Adipose tissue (tissue), 3 donors: ENCODE data around the gene EMC9. TPM values are rescaled to one million over a fixed set of nuclear protein-coding genes. Genes with fewer than 3 reads are reported as not detected.
A peak's percentile ranks its signal among the peaks of the same experiment; 100 is the strongest.
"Not testable (repeated sequence)": the region's sequence is repeated elsewhere in the genome, so short reads cannot be mapped to it uniquely, and the experiment has no call there.

ENCODE experiments used
- H3K27ac ChIP-seq: one replicate; pipeline ENCODE4 v1.5.1; 2013; ENCODE audit warnings: low read depth, low read length
- WGBS, 3 donors: extraction: QIAGEN DNeasy Blood & Tissue Kit; methylation state at CpG; one replicate each; pipeline ENCODE4 v1.1.7; 2013; 5-methylcytosine and 5-hydroxymethylcytosine counted together
- polyA plus RNA-seq, 3 donors: library from polyadenylated mRNA; stranded (reverse); fragments of 200-250 nt; gene quantifications; one replicate each; pipeline ENCODE4 v1.2.3, GENCODE V29; 2013
- donor health status: healthy with polysubstance abuse.
- donor health status: Bipolar disorder and iron deficiency.
- donor health status: healthy.

EMC9 gene
- polyA plus RNA-seq, 3 donors, result 16.3 to 17.3 (median 17.2) TPM

- no peak overlapping the region for H3K27ac ChIP-seq
- 94 to 97% (median 96%) methylated on average over 8 of the region's 8 CpGs for WGBS, 3 donors
Measured at GRCh38 chr14:24121210-24121609, 20.2 kb downstream of the EMC9 start.

GRCh38 chr14:24119691-24120090 lies 21.7 kb downstream of the EMC9 start:
- H3K27ac ChIP-seq, result no peak overlapping the region
- 95% methylated on average over 6 of the region's 6 CpGs for WGBS, 3 donors

GRCh38 chr14:24117179-24117578 lies 24.2 kb downstream of the EMC9 start:
- WGBS, 3 donors, result 49 to 96% (median 95%) methylated on average over 6 of the region's 6 CpGs

GRCh38 chr14:24116128-24116814 lies 25.1 kb downstream of the EMC9 start:
- H3K27ac ChIP-seq, result no peak overlapping the region
- 40 to 81% (median 80%) methylated on average over 6 of the region's 6 CpGs for WGBS, 3 donors

More at GRCh38 chr14:24117179-24117578, 24.2 kb downstream of the EMC9 start:
- no peak overlapping the region for H3K27ac ChIP-seq

- H3K27ac ChIP-seq, result no peak overlapping the region
- WGBS, 3 donors, result 0 to 5% (median 1%) methylated on average over 14 of the region's 14 CpGs
Measured at GRCh38 chr14:24115422-24116127, 25.8 kb downstream of the EMC9 start.

GRCh38 chr14:24114532-24115421 lies 26.6 kb downstream of the EMC9 start, which contains the start of the genes DCAF11 and NRL:
Gene DCAF11, plus strand, starts transcription at chr14:24114777. Its CDS starts 818 bp downstream, at chr14:24115595.
Gene NRL, minus strand, starts transcription at chr14:24114949. Its CDS starts 32,101 bp downstream, at chr14:24082848.
- H3K27ac ChIP-seq, result peak within 1 kb of the TSS; percentile 99

GRCh38 chr14:24113801-24114531 lies 27.4 kb downstream of the EMC9 start:
- peak overlapping the region; percentile 99 for H3K27ac ChIP-seq
- whole genome bisulfite sequencing, 3 donors, result 0 to 2% (median 1%) methylated on average over 42 of the region's 42 CpGs

More at GRCh38 chr14:24114532-24115421, 26.6 kb downstream of the EMC9 start, which contains the start of the genes DCAF11 and NRL:
- 0% methylated on average over 65 of the region's 65 CpGs for WGBS, 3 donors

- peak overlapping the region; percentile 99 for H3K27ac ChIP-seq
- WGBS, 3 donors, result 12 to 24% (median 23%) methylated on average over 15 of the region's 15 CpGs
Measured at GRCh38 chr14:24113379-24113800, 28.0 kb downstream of the EMC9 start.

- WGBS, 3 donors, result 11 to 71% (median 40%) methylated on average over 1 of the region's 1 CpG
- H3K27ac ChIP-seq, result no peak overlapping the region
Measured at GRCh38 chr14:24110523-24110922, 30.9 kb downstream of the EMC9 start.

GRCh38 chr14:24110060-24110459 lies 31.3 kb downstream of the EMC9 start:
- 72 to 79% (median 76%) methylated on average over 9 of the region's 9 CpGs for WGBS, 3 donors
- H3K27ac ChIP-seq, result no peak overlapping the region

GRCh38 chr14:24108336-24108874 lies 33.0 kb downstream of the EMC9 start:
- WGBS, 3 donors, result 37 to 54% (median 50%) methylated on average over 5 of the region's 5 CpGs
- no peak overlapping the region for H3K27ac ChIP-seq

- no peak overlapping the region for H3K27ac ChIP-seq
- 80 to 93% (median 85%) methylated on average over 4 of the region's 4 CpGs for WGBS, 3 donors
Measured at GRCh38 chr14:24106672-24107271, 34.6 kb downstream of the EMC9 start.

GRCh38 chr14:24105609-24106239 lies 35.7 kb downstream of the EMC9 start:
- not testable (repeated sequence) for H3K27ac ChIP-seq
- 93 to 95% (median 94%) methylated on average over 8 of the region's 8 CpGs for WGBS, 3 donors

- 92 to 95% (median 93%) methylated on average over 13 of the region's 13 CpGs for WGBS, 3 donors
- H3K27ac ChIP-seq, result no peak overlapping the region
Measured at GRCh38 chr14:24103451-24103850, 37.9 kb downstream of the EMC9 start.

GRCh38 chr14:24102357-24103048 lies 38.9 kb downstream of the EMC9 start:
- WGBS, 3 donors, result 78 to 93% (median 90%) methylated on average over 7 of the region's 7 CpGs
- no peak overlapping the region for H3K27ac ChIP-seq

- 81 to 94% (median 91%) methylated on average over 3 of the region's 3 CpGs for WGBS, 3 donors
- H3K27ac ChIP-seq, result no peak overlapping the region
Measured at GRCh38 chr14:24100982-24101494, 40.4 kb downstream of the EMC9 start.
